ENCODE data around the gene SIGLECL1. TPM values are rescaled to one million over a fixed set of nuclear protein-coding genes. Genes with fewer than 3 reads are reported as not detected.
"Not testable (repeated sequence)": the region's sequence is repeated elsewhere in the genome, so short reads cannot be mapped to it uniquely, and the experiment has no call there.

The SIGLECL1 gene
- not detected for total RNA-seq

GRCh38 chr19:51250786-51251467, at the start of gene SIGLECL1:
SIGLECL1 (plus strand) TSS chr19:51251080; CDS start chr19:51264073, 12,993 bp downstream.
- no peak for DNase-seq (ENCODE audit: low spot score)

DNA sequence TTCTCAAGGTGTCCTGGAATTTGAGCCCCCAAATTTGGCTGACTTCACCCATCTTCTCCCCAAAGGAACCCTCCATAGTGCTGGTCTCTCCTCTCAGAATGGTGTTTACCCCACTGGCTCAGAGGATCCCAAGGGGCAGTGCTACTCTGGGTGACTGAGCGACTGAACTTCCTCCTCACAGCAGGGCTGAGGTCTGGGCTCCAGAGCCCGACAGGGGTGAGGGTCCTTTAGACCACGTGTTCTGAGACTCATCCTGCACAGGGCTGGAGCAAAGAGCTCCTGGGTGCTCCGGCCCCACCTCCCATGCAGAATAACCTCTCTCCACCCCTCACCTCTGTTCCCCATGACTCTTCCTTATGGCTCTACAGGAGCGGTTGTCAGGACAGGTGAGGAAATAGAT, 49.2 kb upstream of the SIGLECL1 start:
- DNase-seq (ENCODE audit: low spot score): no peak

- no peak for DNase-seq (ENCODE audit: low spot score)
These were observed 47.0 kb upstream of the SIGLECL1 start for GRCh38 chr19:51203916-51204315.

GRCh38 chr19:51204321-51204720, 46.6 kb upstream of the SIGLECL1 start:
- no peak for DNase-seq (ENCODE audit: low spot score)

DNA sequence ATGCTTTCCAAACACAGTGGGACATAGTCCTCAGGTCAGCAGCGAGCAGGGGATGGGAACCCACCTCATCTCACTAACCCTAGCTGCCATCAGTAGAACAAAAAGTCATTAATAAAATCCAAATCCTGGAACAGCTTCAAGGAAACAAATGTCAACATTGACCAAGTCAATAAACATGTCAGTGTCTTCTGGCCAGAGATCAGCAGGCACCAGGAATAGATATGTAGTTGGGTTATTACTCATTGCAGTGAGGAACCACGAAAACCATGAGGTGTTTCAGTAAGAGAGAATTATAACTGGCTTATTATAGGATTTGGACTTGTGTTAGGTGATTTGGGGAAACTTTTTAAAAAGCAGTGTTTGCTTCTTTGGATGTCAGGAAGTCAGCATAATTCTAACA, 43.1 kb upstream of the SIGLECL1 start:
- DNase-seq (ENCODE audit: low spot score): no peak

GRCh38 chr19:51210191-51210784, 40.6 kb upstream of the SIGLECL1 start:
- no peak for DNase-seq (ENCODE audit: low spot score)

GRCh38 chr19:51210874-51211361, 40.0 kb upstream of the SIGLECL1 start:
- not testable (repeated sequence) for DNase-seq (ENCODE audit: low spot score)

DNA sequence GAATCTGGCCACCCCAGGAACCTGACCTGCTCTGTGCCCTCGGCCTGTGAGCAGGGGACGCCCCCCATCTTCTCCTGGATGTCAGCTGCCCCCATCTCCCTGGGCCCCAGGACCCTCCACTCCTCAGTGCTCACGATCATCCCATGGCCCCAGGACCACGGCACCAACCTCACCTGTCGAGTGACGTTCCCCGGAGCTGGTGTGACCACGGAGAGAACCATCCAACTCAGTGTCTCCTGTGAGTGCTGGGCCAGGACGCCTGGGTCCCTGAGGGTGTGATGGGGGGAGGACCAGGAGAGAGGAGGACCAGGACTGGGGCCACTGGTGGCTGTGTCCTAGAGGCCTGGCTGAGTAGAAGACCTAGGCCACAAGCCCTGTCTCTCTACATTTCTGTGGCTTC, 39.0 kb upstream of the SIGLECL1 start:
- DNase-seq (ENCODE audit: low spot score): no peak

- DNase-seq (ENCODE audit: low spot score): no peak
These were observed 31.6 kb upstream of the SIGLECL1 start for GRCh38 chr19:51219307-51219706.

- no peak for DNase-seq (ENCODE audit: low spot score)
These were observed 30.9 kb upstream of the SIGLECL1 start for GRCh38 chr19:51219971-51220370.

DNA sequence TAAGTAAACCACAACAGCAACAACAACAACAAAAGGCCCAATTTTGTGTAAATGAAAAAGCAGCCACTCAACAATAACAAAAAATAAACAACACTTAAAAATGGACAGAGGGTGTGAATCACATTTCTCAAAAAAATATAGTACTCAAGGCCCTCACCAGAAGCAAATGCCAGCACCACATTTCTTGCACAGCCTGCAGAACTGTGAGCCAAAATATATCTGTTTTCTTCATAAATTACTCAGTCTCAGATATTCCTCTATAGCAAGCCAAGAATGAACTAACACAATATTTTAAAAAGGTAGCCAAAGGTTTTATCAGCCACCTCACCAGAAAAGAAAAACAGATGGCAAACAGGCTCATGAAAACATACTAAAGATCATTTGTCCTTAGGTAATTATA, 29.9 kb upstream of the SIGLECL1 start:
- no peak for DNase-seq (ENCODE audit: low spot score)

GRCh38 chr19:51224163-51224641, 26.7 kb upstream of the SIGLECL1 start:
- no peak for DNase-seq (ENCODE audit: low spot score)

GRCh38 chr19:51224898-51225393, 25.9 kb upstream of the SIGLECL1 start, which contains the start of gene CD33:
CD33 (plus strand) TSS chr19:51225080; CDS start chr19:51225119, 39 bp downstream.
- not testable (repeated sequence) for DNase-seq (ENCODE audit: low spot score)

DNA sequence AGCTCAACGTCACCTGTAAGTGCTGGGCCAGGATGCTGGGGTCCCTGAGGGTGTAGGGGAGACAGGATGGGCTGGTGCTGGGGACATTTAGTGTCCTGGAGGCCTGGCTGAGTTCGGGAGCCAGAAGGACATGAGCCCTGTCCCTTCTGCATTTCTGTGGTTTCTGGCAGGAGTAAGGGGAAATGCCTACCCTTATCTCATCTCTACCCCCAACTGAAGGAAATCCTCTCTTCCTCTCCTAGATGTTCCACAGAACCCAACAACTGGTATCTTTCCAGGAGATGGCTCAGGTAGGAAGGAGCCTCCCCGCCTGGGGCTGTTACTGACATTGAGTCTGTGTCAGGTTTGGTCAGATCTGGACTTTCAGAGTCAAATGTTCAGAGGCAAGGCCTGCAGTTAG, 24.8 kb upstream of the SIGLECL1 start:
- no peak for DNase-seq (ENCODE audit: low spot score)

DNA sequence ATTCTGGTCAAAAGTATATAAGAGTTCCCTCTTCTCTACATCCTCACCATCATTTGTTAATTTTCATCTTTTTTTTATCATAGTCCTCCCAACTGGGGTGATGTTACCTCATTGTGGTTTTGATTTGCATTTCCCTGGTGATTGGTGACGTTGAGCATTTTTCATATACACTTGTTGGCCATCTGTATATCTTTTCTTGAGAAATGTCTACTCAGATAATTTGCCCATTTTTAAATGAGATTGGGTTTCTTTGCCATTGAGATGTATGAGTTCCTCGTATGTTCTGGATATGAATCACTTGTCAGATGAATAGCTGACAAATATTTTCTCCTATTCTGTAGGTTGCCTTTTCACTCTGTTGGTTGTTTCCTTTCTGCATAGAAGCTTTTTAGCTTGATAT, 23.6 kb upstream of the SIGLECL1 start:
- DNase-seq (ENCODE audit: low spot score): no peak

- no peak for DNase-seq (ENCODE audit: low spot score)
These were observed 22.9 kb upstream of the SIGLECL1 start for GRCh38 chr19:51227966-51228365.

DNA sequence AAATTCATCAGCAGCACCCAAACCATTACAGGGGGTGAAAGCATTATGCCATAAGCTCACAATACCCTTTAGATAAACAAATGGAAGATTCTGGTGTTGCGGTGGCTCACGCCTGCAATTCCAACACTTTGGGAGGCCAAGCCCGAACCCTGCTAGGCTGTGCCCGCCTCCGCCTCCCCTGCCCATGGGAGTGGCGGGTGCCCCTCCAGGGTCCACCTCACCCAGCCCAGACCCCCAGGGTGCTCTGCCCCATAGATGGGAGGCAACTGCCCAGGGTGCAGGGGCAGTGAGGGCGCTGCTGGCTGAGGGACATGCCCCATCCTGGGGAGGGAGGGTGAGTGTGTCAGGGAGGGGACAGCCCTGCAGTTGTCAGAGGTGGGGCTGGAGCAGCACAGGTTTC, 10.0 kb upstream of the SIGLECL1 start:
- no peak for DNase-seq (ENCODE audit: low spot score)

DNA sequence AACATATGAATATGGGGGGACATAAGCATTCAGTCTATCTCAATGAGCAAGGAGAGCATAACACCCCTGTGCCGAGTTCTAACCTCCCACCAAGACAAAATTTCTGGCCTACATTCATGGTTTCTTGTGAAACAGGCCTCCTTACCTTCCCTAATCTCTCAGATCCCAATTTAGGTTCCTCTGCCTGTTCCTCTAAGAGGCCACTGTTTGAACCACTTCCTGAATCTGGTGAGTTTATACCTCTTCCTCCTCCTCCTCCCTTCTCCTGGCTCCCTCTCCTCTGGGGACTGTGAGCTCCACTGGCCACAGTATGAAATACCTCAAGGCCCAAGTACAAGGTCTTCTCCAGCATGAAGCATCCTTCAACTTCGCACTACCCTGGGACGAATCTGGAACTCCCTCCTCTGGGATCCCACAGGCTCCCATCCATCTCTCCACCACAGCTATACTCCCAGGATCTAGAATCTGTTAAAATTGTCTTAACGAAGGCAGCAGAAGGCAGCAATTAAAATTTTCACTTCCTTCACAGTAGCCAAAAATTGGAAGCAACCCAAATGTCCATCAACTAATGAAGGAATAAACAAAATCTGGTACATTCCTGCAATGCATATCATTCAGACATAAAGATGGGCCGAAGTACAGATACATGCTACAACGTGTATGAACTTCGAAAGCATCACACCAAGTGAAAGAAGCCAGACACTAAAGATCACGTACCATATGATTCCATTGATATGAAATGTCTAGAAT, 7.8 kb upstream of the SIGLECL1 start:
- DNase-seq (ENCODE audit: low spot score): no peak

GRCh38 chr19:51246164-51246552, 4.7 kb upstream of the SIGLECL1 start:
- no peak for DNase-seq (ENCODE audit: low spot score)

DNA sequence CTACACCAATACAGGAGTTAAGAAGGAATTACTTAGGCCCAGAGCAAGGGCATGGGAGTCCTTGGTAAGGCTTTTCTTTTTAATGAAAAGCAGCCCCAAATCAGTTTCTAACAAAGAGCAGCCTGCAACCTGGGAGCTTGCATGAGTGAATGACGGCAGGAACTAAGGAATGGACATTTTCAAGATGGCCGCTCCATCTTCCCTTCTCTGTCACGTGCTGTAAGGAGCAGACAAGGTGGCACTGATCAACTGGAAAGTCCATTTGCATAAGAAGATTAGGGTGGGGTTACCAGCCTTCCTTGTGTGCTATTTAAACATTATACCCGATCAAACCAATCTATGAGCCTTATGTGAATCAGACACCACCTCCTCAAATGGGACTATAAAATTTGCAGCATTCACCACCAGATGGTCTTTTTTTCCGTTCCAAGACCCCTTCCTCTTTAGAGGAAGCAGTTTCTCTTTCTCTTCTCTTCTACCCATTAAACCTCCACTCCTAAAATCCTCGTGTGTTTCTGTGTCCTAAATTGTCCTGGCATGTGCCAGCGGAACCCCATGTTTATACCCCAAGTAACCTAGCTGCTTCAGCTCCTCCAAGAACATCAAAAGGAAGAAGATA, 2.8 kb upstream of the SIGLECL1 start:
- no peak for DNase-seq (ENCODE audit: low spot score)

DNA sequence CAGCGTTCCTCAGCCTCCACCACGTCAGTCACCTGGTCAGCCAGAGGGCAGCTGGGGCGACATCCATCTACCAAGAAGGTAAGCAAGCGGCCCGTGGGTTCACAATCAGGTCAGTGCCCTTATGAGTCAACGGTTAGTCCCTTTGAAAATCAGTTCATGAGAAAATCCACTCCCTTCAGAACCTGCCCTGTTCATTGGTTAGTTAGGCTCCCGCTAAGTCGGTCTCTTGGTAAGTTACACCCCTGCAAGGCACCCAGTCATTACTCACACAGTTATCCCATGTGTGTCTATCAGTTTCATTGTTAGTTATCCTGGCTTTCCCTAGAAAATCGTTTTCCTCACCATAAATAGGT, 564 bp downstream of the SIGLECL1 start:
- no peak for DNase-seq (ENCODE audit: low spot score)
